IMR-90 (cell line): Measurements from ENCODE around the gene CACNA2D3. TPM values are rescaled to one million over a fixed set of nuclear protein-coding genes. Genes with fewer than 3 reads are reported as not detected.

Experiments
- ATAC-seq: fragments of 200-7000 bp; cut with Tn5 transposase; 2 replicates; pipeline ENCODE4 v1.9.1; 2020; ENCODE audit warnings: low read depth, mild to moderate bottlenecking, moderate library complexity
- BruUV-seq: library from RNA; stranded (reverse); fragments of 400-500 nt; replicated peaks from 2 replicates; lab custom pipeline; 2021; lab: Mats Ljungman, UMichigan
- CTCF ChIA-PET: fragments of 300-600 bp; formaldehyde crosslinking; extraction: SDS; loops from one replicate; lab custom pipeline; 2021; ENCODE audit warnings: antibody characterized with exemption; lab: Yijun Ruan, JAX
- POLR2A ChIA-PET: fragments of 300-600 bp; sonication (Branson Sonifier 250); formaldehyde crosslinking; loops from one replicate; lab custom pipeline; 2022; ENCODE audit warnings: antibody characterized with exemption; ENCODE audit not compliant: unreplicated experiment; lab: Charles Lee
- DNase-seq: peaks from one replicate; pipeline ENCODE4 v3.0.0; 2013
- H2AFZ ChIP-seq: replicated peaks from 2 replicates; pipeline ENCODE3; 2013; ENCODE audit warnings: low read length, mild to moderate bottlenecking; ENCODE audit not compliant: poor library complexity
- H2AK5ac ChIP-seq: 2 replicates; pipeline ENCODE4 v1.6.1; 2013; ENCODE audit warnings: low read depth, low read length, inconsistent platforms
- H2AK9ac ChIP-seq: replicated peaks from 2 replicates; pipeline ENCODE3; 2013; ENCODE audit warnings: mild to moderate bottlenecking, low read depth, low read length, moderate library complexity; ENCODE audit not compliant: poor library complexity
- H2BK120ac ChIP-seq: 2 replicates; pipeline ENCODE4 v1.6.1; 2013; ENCODE audit warnings: low read depth, low read length, inconsistent platforms
- H2BK15ac ChIP-seq: 3 replicates; pipeline ENCODE4 v1.6.1; 2013; ENCODE audit warnings: low read depth, low read length, inconsistent platforms
- H2BK20ac ChIP-seq: 2 replicates; pipeline ENCODE4 v1.6.1; 2013; ENCODE audit warnings: low read depth, mild to moderate bottlenecking, inconsistent platforms, low read length, moderate library complexity
- H2BK5ac ChIP-seq: 2 replicates; pipeline ENCODE4 v1.6.1; 2013; ENCODE audit warnings: mild to moderate bottlenecking, low read depth, low read length, inconsistent platforms; ENCODE audit not compliant: poor library complexity, severe bottlenecking
- H3K14ac ChIP-seq: replicated peaks from 2 replicates; pipeline ENCODE4 v1.6.1; 2013; ENCODE audit warnings: low read depth, low read length, inconsistent platforms
- H3K18ac ChIP-seq: 2 replicates; pipeline ENCODE4 v1.6.1; 2013; ENCODE audit warnings: low read depth, low read length, control low read depth
- H3K23ac ChIP-seq: 2 replicates; pipeline ENCODE4 v1.6.1; 2013; ENCODE audit warnings: low read depth, low read length, inconsistent platforms
- H3K27ac ChIP-seq: 2 replicates; pipeline ENCODE4 v1.5.1; 2013; ENCODE audit warnings: mild to moderate bottlenecking, control low read depth, low read length; ENCODE audit not compliant: insufficient read depth
- H3K27me3 ChIP-seq: 2 replicates; pipeline ENCODE4 v1.6.1; 2013; ENCODE audit warnings: low read length; ENCODE audit not compliant: control insufficient read depth, insufficient read depth
- H3K36me3 ChIP-seq: 2 replicates; pipeline ENCODE4 v1.6.1; 2013; ENCODE audit warnings: low read length, mixed read lengths; ENCODE audit not compliant: control insufficient read depth, insufficient read depth
- H3K4ac ChIP-seq: 2 replicates; pipeline ENCODE4 v1.6.1; 2013; ENCODE audit warnings: low read depth, low read length, inconsistent platforms
- H3K4me1 ChIP-seq: 2 replicates; pipeline ENCODE4 v1.6.1; 2013; ENCODE audit warnings: low read length, mixed read lengths; ENCODE audit not compliant: control insufficient read depth, insufficient read depth
- H3K4me2 ChIP-seq: 2 replicates; pipeline ENCODE4 v1.6.1; 2013; ENCODE audit warnings: low read depth, mild to moderate bottlenecking, control low read depth, low read length, moderate library complexity
- H3K4me3 ChIP-seq: 2 replicates; pipeline ENCODE4 v1.5.1; 2013; ENCODE audit warnings: low read depth, mild to moderate bottlenecking, control low read depth, low read length, moderate library complexity; ENCODE audit not compliant: insufficient read depth
- H3K56ac ChIP-seq: 2 replicates; pipeline ENCODE4 v1.6.1; 2013; ENCODE audit warnings: low read length, inconsistent platforms; ENCODE audit not compliant: insufficient read depth; ENCODE audit errors: extremely low read depth
- H3K79me1 ChIP-seq, 2 experiments: 2 replicates each; pipeline ENCODE4 v1.6.1; 2013; ENCODE audit warnings: low read length in 2 of 2, inconsistent platforms in 1 of 2, low read depth in 1 of 2
- H3K9ac ChIP-seq: 2 replicates; pipeline ENCODE4 v1.6.1; 2013; ENCODE audit warnings: low read depth, low read length, control low read depth
- H3K9me1 ChIP-seq: 2 replicates; pipeline ENCODE4 v1.6.1; 2013; ENCODE audit warnings: low read length, inconsistent platforms; ENCODE audit not compliant: insufficient read depth
- H3K9me3 ChIP-seq: 2 replicates; pipeline ENCODE4 v1.6.1; 2013; ENCODE audit warnings: low read length; ENCODE audit not compliant: control insufficient read depth, insufficient read depth
- H4K20me1 ChIP-seq: 2 replicates; pipeline ENCODE4 v1.6.1; 2013; ENCODE audit warnings: low read length, inconsistent platforms; ENCODE audit not compliant: insufficient read depth
- H4K5ac ChIP-seq: 2 replicates; pipeline ENCODE4 v1.6.1; 2013; ENCODE audit warnings: mild to moderate bottlenecking, low read depth, low read length, control low read depth
- H4K8ac ChIP-seq, 2 experiments: 2 replicates each; pipeline ENCODE4 v1.6.1; 2013; ENCODE audit warnings: low read depth in 2 of 2, low read length in 2 of 2, control low read depth in 1 of 2, inconsistent platforms in 1 of 2
- H4K91ac ChIP-seq: 2 replicates; pipeline ENCODE4 v1.6.1; 2013; ENCODE audit warnings: low read depth, low read length, inconsistent platforms; ENCODE audit not compliant: insufficient read depth
- BHLHE40 ChIP-seq: fragments of 150-350 bp; IDR thresholded peaks from 2 replicates; pipeline ENCODE4 v1.6.1; 2016; ENCODE audit warnings: mild to moderate bottlenecking, low read depth, low read length
- CEBPB ChIP-seq: IDR thresholded peaks from 2 replicates; pipeline ENCODE4 v1.6.1; 2012; ENCODE audit warnings: low read depth, low read length, improper control_type of control experiment
- CTCF ChIP-seq: conservative IDR thresholded peaks from 2 replicates; pipeline ENCODE4 v1.5.1; 2012; ENCODE audit warnings: mild to moderate bottlenecking, low read depth, low read length, improper control_type of control experiment
- MAFK ChIP-seq: IDR thresholded peaks from 2 replicates; pipeline ENCODE4 v1.6.1; 2012; ENCODE audit warnings: low read depth, low read length, improper control_type of control experiment
- MXI1 ChIP-seq: IDR thresholded peaks from 2 replicates; pipeline ENCODE4 v1.6.1; 2012; ENCODE audit warnings: low read depth, mild to moderate bottlenecking, low read length, moderate library complexity, borderline replicate concordance
- NFE2L2 ChIP-seq: fragments of 150-350 bp; IDR thresholded peaks from 2 replicates; pipeline ENCODE4 v1.6.1; 2016; ENCODE audit warnings: low read depth, mild to moderate bottlenecking, low read length
- POLR2A ChIP-seq: IDR thresholded peaks from 2 replicates; pipeline ENCODE4 v1.6.1; 2012; ENCODE audit warnings: mild to moderate bottlenecking, low read depth, low read length
- RFX5 ChIP-seq: IDR thresholded peaks from 2 replicates; pipeline ENCODE4 v1.8.0; 2012; ENCODE audit warnings: low read depth, mild to moderate bottlenecking, low read length, moderate library complexity
- SMC3 ChIP-seq: fragments of 150-350 bp; IDR thresholded peaks from 2 replicates; pipeline ENCODE4 v1.6.1; 2016; ENCODE audit warnings: low read depth, mild to moderate bottlenecking, antibody characterized with exemption, low read length, moderate library complexity
- dilution Hi-C: fragments of 300-500 bp; cut with HindIII; formaldehyde crosslinking; loops from one replicate; pipeline ENCODE4 v1.14.3; 2018; ENCODE audit warnings: low sequenced_read_pairs; ENCODE audit not compliant: unreplicated experiment
- in situ Hi-C: fragments of 300-500 bp; cut with MboI; formaldehyde crosslinking; loops from 3 replicates; pipeline ENCODE4 v1.14.3; 2019; ENCODE audit warnings: low sequenced_read_pairs, inconsistent platforms, mixed read lengths
- intact Hi-C: fragments of 100-400 bp; cut with micrococcal nuclease; formaldehyde crosslinking; loops from 2 replicates; pipeline ENCODE4 v1.10.0; 2022
- polyA plus RNA-seq, 3 experiments: library from polyadenylated mRNA; depleted of rRNA; stranded (reverse); fragments of >200 nt; gene quantifications; 2 replicates each; pipeline ENCODE4 v1.2.3, GENCODE V29; 2012; ENCODE audit warnings: low replicate concordance in 1 of 3
- total RNA-seq: library from RNA; depleted of rRNA; stranded (reverse); fragments of >200 nt; gene quantifications from 2 replicates; pipeline ENCODE4 v1.2.3, GENCODE V29; 2012

CACNA2D3 gene
- total and polyA plus RNA-seq, 2 of the 4 experiments (the other 2 are of a cell fraction), result 0.36 to 0.41 TPM

- no peak overlapping the region for H3K27ac ChIP-seq
- H3K4me1 ChIP-seq, result no peaks in the 10 kb centered on the region
- H3K4me3 ChIP-seq, result no peak overlapping the region
- in situ Hi-C loops, result no loop called here
- H2BK15ac ChIP-seq, result no peak overlapping the region
- peaks cover 25% of the 10 kb centered on the region for H3K9me3 ChIP-seq
- no peak overlapping the region for H2BK5ac ChIP-seq
- no peak overlapping the region for H4K5ac ChIP-seq
- H3K9ac ChIP-seq, result no peak overlapping the region
- no peak overlapping the region for H2BK120ac ChIP-seq
- no peaks in the 10 kb centered on the region for H3K36me3 ChIP-seq
- H2AK5ac ChIP-seq, result no peak overlapping the region
- CTCF ChIA-PET, result interaction anchor here (0.6 kb wide), 1 partner anchor 182 kb away, joined by 4 read pairs; no protein-coding TSS in a partner anchor
- no peak overlapping the region for H2AK9ac ChIP-seq
- H3K4ac ChIP-seq, result no peak overlapping the region
- no peak overlapping the region for H3K56ac ChIP-seq
- H3K27me3 ChIP-seq, result no peaks in the 10 kb centered on the region
- TF ChIP-seq POLR2A (no peak), BHLHE40 (no peak), NFE2L2 (no peak), CTCF (no peak), CEBPB (no peak), MXI1 (no peak), RFX5 (no peak), MAFK (no peak), SMC3 (no peak)
- H3K4me2 ChIP-seq, result no peak overlapping the region
- H3K9me1 ChIP-seq, result no peaks in the 10 kb centered on the region
- H4K20me1 ChIP-seq, result no peaks in the 10 kb centered on the region
- no peak overlapping the region for H4K91ac ChIP-seq
- POLR2A ChIA-PET, result no interaction called here
- H3K79me1 ChIP-seq, result no peaks in the 10 kb centered on the region
- H2AFZ ChIP-seq, result no peak overlapping the region
- no peak overlapping the region for H2BK20ac ChIP-seq
- no peak overlapping the region for H3K14ac ChIP-seq
- BruUV-seq, result no TSS peak
- ATAC-seq (no peak), DNase-seq (no peak)
- dilution Hi-C loops, result no loop called here
- no peak overlapping the region for H4K8ac ChIP-seq
- no peak overlapping the region for H3K18ac ChIP-seq
- intact Hi-C loops, result no loop called here
- H3K23ac ChIP-seq, result no peak overlapping the region
These were observed 58.6 kb downstream of the CACNA2D3 start for GRCh38 chr3:54180921-54181320.
